Cardiac fibroblast (primary cell): ENCODE results near the gene RHBDD1.

ENCODE experiments used
- DNase-seq, 2 donors: peaks; one replicate each; pipeline versions ENCODE4 v3.0.0 to v3.0.0-alpha.2; 2010; ENCODE audit warnings: low read depth in 2 of 2
- H3K4me3 ChIP-seq, 2 donors: replicated peaks in 1 of 2; 1 replicate in 1 of 2; 2 replicates in 1 of 2; pipeline ENCODE4 v1.5.1; 2011; ENCODE audit warnings: low read depth in 2 of 2, low read length in 2 of 2, mild to moderate bottlenecking in 2 of 2, moderate library complexity in 1 of 2
- TF ChIP-seq, protein P1 (sequence below): IDR thresholded peaks from one replicate; pipeline ENCODE4 v1.5.1; 2011; ENCODE audit warnings: low read depth, mild to moderate bottlenecking, low read length, inconsistent platforms

Gene RHBDD1

DNA sequence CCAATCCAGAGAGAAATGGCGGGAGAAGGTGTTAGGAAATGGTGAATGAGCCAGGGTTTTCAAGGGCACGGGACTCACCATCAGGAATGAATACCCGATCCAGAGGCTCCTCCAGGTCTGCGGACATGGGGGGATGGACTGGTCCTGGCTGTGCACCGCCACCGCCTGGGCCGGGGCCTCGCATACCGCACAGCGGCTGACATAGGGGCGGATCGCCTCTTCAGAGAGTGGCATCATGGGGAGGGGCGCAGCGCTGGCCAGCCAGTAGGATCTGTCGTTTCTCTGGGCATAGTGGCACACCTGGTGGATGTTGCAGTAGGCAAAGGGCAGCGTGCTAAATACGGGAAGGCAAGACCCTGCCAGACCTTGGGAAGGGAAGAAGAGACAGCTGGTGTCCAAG is 172.1 kb downstream of the RHBDD1 start:
- TF ChIP-seq, protein P1, sequence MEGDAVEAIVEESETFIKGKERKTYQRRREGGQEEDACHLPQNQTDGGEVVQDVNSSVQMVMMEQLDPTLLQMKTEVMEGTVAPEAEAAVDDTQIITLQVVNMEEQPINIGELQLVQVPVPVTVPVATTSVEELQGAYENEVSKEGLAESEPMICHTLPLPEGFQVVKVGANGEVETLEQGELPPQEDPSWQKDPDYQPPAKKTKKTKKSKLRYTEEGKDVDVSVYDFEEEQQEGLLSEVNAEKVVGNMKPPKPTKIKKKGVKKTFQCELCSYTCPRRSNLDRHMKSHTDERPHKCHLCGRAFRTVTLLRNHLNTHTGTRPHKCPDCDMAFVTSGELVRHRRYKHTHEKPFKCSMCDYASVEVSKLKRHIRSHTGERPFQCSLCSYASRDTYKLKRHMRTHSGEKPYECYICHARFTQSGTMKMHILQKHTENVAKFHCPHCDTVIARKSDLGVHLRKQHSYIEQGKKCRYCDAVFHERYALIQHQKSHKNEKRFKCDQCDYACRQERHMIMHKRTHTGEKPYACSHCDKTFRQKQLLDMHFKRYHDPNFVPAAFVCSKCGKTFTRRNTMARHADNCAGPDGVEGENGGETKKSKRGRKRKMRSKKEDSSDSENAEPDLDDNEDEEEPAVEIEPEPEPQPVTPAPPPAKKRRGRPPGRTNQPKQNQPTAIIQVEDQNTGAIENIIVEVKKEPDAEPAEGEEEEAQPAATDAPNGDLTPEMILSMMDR = no peak
- no peak overlapping the region for H3K4me3 ChIP-seq
- DNase-seq = no peak

DNA sequence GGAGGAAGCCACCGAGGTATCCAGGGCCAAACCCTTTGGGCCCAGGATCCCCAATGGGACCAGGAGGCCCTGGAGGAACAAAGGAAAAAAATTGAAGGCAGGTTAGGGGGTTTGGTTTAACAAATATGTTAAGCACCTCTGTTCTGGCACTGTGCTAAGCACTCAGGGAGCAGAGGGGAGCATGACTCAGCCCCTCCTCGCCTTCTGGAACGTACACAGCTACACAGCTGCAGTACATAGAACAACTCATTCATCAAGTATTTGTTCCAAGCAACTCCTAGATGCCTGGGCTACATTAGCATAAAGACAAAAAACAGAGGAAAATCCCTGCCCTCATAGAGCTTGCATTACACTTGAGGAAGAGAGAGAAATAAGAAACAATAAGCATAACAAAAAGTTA is 174.6 kb downstream of the RHBDD1 start:
- peak; percentile 19 to 81 for DNase-seq
- TF ChIP-seq, protein P1 = no peak
- no peak overlapping the region for H3K4me3 ChIP-seq

DNA sequence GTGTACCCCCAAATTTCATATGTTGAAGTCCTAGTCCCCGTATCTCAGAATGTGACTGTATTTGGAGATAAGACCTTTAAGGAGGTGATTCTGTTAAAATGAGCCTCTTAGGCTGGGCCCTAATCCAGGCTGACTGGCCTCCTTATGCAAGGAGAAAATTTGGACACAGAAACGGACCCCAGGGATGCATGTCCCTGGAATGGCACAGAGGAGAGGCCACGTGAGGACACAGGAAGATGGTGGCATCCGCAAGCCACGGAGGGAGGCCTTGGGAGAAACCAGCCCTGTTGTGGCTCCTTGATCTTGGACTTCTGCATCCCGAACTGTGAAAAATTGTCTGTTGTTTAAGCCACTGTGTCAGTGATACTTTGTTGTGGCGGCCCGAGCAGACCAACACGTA is 177.5 kb downstream of the RHBDD1 start:
- TF ChIP-seq, protein P1 = no peak
- no peak for DNase-seq
- no peak overlapping the region for H3K4me3 ChIP-seq

DNA sequence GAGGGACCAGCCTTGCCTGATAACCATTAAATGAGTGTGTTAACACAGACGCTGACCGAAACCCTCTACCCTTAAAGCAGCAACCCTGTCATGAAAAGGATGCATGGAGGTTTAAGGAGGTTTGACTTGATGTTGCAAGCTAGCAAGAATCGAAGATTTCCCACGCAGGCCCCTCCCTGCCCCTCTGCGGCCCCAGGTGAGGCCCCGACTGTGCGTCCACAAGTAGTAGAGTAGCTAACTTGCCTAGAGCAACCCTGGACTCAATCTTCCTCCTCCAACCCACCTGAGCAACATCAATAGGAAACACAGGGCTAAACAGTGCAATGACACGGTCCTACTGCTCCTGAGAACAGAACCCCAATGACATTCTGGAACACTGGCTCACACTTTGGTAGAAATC is 178.0 kb downstream of the RHBDD1 start:
- H3K4me3 ChIP-seq = no peak overlapping the region

DNA sequence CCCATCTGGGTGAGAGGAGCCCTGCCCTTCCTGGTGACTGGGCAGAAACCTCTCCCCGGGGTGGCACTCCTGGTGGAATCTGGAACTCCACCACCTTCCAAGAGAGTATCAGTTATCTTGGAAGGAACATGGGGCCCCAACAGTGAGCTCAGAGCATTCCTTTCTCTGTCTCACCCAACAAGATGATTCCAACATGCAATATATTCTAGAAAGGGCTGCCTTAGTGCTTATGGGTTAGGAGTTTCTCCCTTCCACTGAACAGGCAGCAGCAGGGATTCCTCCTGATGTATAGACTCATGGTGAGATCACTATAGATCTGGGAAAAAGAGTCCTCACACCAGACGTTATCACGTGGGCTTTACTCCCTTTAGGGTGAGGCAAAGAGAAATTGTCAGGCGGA is 181.0 kb downstream of the RHBDD1 start:
- DNase-seq = no peak
- TF ChIP-seq, protein P1 = no peak
- no peak overlapping the region for H3K4me3 ChIP-seq

More for the DNA sequence above, 178.0 kb downstream of the RHBDD1 start:
- TF ChIP-seq, protein P1 = no peak
- no peak for DNase-seq

DNA sequence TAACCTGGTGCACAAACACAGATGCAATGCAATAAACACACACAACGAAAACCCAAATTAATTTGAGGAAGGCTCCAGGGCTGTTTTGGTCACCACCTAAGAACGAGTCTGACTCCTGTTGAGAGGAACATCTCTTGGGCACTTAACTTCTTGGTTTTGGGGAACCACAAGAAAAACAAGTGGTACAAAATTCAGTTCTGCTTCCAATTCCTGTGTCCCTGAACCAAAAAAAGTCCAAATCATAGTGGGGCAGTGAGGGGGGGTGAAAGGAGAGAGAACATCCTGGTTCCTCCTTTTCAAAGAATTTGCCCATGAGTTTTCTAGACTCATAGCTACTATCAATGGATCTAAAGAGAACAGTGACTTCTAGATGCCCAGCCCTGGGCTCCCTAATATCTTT is 184.6 kb downstream of the RHBDD1 start:
- DNase-seq = no peak
- TF ChIP-seq, protein P1 = no peak
- no peak overlapping the region for H3K4me3 ChIP-seq

DNA sequence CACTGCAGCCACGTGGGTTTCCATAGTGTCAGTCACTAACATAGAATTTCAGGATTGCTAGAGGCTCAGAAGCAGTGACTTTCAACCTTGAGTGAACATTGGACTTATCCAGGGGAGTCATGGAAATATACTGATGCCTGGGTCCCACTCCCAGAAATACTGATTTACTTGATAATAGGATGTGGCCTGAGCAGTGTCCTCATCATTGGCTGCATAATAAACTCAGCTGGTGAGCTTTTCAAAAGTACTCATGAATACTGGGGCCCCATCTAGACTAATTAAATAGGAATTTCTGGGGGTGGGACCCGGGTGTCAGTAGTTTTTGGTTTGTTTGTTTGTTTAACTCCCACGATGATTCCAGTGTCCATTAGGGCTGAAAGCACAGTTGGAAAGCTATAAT is 186.8 kb downstream of the RHBDD1 start:
- no peak for DNase-seq
- no peak overlapping the region for H3K4me3 ChIP-seq
- TF ChIP-seq, protein P1 = no peak
